Occipital lobe (tissue), 2 donors: ENCODE data around the gene PDZRN4. TPM values are rescaled to one million over a fixed set of nuclear protein-coding genes. Genes with fewer than 3 reads are reported as not detected.

Source experiments
- DNase-seq: peaks from one replicate; lab custom pipeline; 2025; lab: John Stamatoyannopoulos, UW
- total RNA-seq: library from RNA; depleted of rRNA; stranded (reverse); fragments of >200 nt; gene quantifications from one replicate; pipeline ENCODE4 v1.2.3, GENCODE V29; 2014

PDZRN4 gene
- total RNA-seq, 1 donor from 2014 or later = 48.7 TPM

GRCh38 chr12:41356181-41356580 is 168.1 kb downstream of the PDZRN4 start:
- no peak for DNase-seq

DNA sequence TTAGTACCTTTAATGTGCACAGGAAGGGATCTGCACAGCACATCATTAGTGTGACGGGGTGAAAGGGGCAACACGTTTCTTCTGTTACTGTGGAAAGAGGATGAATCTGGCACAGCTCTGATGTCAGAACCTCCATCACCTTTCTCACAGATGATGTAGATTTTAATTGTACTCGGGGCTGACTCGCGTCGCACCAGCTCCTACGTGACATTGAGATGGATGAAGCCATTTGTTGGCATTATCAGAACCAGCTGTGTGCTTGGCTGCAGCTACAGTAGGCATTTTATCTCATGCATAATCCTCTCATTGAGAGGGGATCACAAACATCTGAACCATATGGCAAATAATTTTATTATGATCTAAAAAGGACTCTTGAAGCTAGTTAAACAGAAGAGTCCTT is 173.6 kb downstream of the PDZRN4 start:
- no peak for DNase-seq

- no peak for DNase-seq
Measured at GRCh38 chr12:41362510-41362909, 174.4 kb downstream of the PDZRN4 start.

GRCh38 chr12:41362931-41363330 is 174.8 kb downstream of the PDZRN4 start:
- no peak for DNase-seq

GRCh38 chr12:41364211-41364610 is 176.1 kb downstream of the PDZRN4 start:
- DNase-seq = no peak

GRCh38 chr12:41365653-41366171 is 177.6 kb downstream of the PDZRN4 start:
- DNase-seq = no peak

- DNase-seq = no peak
Measured at GRCh38 chr12:41367726-41368405, 179.7 kb downstream of the PDZRN4 start.

DNA sequence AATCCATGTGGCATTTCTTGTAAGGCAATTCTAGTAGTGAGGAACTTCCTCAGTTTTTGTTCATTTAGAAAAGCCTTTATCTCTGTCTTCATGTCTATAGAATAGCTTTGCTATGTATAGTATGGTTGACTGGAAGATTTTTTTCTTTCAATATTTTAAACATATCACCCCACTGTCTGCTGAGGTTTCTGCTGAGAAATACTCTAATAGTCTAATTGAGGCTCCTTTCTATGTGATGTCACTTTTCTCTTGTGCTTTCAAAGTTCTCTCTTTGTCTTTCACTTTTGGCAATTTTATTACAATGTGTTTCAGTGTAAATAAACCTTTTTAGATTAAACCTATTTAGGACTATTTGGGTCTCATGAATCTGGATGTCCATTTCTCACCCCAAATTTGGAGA is 192.8 kb downstream of the PDZRN4 start:
- no peak for DNase-seq

DNA sequence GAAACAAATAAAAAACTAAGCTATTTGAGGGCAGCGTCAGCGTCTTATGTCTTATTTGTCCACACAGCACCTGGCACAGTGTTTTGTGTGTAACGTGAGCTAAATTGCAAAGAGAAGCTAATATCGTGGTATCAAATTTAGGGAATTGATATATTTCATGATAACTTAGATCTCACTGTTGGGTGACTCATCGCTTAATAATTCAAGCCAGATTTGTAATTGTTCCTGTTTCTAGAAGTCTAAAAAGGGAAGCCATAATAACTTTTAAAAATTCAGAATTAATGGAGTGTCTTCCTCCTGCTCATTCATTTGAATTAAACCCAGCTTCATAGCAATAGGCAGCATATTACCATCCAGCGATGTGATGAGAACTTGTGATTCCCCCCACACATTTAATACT is 214.7 kb downstream of the PDZRN4 start:
- DNase-seq = no peak

- no peak for DNase-seq
Measured at GRCh38 chr12:41407232-41407799, 219.2 kb downstream of the PDZRN4 start.

DNA sequence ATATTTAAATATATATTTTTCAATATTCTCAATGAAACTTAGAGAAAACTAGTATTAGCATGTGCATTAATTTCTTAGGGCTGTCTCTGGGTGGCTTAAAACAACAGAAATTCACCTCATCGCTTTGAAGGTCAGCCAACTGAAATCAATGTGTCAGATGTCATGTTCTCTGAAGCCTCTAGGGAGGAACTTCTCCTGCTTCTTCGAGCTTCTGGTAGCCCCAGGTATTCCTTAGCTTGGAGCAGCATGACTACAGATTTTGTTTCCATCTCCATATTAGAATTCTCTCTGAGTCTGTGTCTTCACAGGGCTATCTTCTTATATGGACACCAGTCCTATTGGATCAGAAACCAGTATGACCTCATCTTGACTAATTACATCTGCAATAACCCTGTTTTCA is 221.5 kb downstream of the PDZRN4 start:
- no peak for DNase-seq

DNA sequence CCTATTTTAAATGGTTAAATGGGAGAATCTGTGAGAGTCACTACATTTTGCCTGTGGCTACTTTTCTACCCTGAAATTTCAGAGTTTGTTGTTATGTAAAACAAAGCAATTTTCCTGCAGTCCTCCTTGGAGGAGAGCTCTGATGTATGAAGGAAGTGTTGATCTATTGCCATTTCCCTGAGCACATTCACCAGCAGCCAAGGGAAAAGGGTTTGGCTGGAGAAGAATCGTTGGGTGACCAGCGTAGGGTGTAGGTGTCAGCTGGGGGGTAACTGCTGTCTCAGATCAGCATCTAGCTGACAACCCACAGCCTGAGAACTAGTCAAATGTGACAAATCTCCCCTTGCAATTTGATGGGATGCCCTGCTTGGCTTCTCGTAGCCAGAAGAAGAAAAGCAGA is 230.5 kb downstream of the PDZRN4 start:
- DNase-seq = no peak

GRCh38 chr12:41419131-41419893 is 231.2 kb downstream of the PDZRN4 start:
- DNase-seq = no peak

DNA sequence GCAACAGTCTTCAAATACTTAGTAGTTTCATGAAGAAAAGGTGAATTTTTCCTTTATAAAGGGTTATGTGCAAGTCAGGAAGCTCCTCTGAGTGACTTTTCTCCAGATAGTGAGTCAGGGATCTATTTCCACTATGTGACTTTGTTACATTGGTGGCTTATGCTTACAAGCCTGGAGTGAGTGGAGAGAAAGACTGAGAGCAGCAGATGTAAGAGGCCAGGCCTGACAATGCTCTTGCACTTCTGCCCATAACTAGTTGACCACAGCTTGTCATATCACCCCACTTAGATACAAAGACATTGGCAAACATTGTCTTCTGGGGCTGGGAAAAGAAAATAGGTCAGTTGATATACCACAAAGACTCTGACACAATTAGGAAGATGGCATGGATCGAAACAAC is 236.5 kb downstream of the PDZRN4 start:
- DNase-seq = no peak

DNA sequence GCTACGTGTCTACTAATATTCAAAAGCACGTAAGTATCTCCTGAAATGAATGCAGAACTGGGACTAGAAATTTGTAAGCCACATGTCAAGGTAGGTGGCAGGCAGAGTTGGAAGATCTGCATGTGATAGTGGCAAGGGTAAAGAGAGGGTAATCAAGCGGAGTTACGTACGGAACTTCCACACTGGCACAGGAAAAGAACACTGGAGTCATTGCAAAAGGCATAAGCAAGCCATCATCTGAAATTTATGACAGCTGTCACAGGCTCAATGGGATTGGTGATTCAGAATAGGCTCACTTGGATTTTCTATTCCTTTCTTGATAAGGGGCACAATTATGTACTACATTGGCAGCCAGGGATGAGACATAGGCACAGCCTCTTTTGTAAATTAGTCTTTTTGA is 245.3 kb downstream of the PDZRN4 start:
- DNase-seq = no peak

DNA sequence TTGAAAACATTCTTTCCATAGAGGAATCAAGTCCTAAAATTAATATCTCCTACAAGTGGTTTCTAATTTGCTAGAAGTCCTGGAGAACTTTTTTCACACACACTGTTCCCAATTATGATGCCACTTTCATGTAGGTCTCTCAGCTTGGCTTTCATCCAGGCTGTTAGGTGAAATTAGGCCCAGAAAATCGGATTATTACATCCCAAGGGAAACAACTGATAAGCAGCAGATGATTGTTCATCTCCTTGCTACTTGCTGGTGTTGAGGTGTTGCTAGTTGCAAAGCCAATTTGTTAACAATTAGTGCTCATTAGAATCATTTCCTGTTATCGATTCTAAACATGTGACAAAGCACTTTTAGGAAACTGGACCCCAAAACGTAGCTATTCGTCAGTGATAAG is 248.0 kb downstream of the PDZRN4 start:
- no peak for DNase-seq

GRCh38 chr12:41437563-41437962 is 249.4 kb downstream of the PDZRN4 start:
- DNase-seq = no peak

DNA sequence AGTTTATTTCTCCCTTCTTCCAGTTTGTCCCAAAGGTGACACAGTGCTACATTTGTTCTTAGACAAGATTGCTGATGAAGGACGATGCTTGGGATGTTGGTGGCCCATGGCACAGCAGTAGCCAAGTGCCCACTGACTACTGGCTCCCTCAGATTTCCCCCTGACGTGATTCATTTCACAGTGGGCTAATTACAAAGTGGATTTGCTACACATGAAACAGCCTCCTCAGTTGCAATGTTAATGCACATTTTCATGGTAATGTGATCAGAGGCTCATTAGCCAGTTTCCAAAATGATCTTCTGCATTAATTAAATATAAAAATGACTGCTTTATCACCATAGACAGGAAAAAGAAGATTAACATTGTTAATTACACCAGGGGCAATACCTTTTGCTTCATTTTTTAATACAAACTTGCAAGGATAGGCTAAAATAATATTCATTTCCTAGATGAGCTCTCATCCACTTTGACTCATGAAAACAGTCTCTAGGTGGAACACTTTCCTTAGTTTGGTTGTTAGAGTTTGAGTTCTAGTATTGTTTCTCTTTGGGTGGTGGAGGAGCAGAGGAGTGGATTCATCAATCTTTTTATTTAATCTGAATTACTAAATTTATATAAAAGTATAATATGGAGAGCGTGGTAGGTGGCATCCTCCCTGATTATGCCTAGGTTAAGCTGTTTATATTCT is 250.9 kb downstream of the PDZRN4 start:
- DNase-seq = no peak

DNA sequence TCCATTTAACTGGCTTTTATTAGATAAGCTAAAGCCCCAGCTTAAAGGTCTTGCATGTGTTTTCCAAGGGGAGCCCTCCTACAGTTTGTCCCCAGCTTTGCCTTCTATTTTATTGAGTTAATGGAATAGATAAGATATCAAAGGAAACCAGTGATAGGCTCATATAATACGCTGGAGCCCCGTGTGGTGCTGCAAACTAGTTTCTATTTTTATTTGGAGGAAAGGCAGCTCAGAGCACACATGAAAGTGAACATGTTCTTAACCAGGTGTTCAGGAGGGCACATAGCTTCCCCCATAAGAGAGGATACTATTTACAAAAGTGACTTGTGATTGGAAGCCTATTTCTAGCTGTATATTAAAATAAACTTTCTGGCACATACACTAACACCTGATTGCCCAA is 251.7 kb downstream of the PDZRN4 start:
- no peak for DNase-seq

DNA sequence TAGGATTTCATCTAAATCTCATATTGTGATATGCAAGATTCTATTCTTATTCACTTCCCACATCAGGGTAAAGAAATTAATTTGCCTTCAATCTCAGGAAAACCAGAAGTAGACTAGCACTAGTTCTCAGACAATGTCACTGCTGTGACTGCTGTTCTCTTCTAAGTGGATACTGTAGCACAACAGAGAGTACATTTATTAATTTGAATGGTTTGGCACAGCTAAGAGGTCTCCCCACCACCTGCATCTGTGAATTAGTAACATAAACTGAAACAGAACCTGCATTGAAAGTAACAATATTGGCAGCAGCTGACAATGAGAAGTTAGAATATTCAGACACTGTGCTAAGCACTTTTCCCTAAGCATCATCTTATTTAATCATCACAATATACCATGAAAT is 253.1 kb downstream of the PDZRN4 start:
- no peak for DNase-seq

- DNase-seq = no peak
Measured at GRCh38 chr12:41442896-41443295, 254.8 kb downstream of the PDZRN4 start.

DNA sequence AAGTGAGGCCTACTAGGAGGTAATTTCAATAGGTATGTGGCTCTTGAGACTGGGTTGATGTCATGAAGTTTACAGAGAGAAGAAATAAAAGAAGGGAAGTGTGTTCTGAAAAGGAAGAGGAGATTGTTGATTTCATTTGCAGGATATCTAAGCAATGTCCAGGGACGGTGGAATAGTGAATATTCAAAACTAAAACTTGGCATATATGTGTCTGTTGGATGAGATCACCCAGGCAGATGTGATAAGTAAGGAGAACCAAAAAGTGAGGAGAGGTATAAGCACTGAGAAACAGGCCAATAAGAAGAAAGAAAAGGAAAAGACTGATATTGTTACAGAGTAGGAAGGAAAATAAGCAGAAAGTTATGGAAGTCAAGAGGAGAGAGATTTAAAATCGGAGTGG is 255.6 kb downstream of the PDZRN4 start:
- DNase-seq = no peak
